Nephron (organoid): Measurements from ENCODE around the gene TSPAN31.

Source experiments
- H3K27ac Mint-ChIP-seq, 3 experiments: 2 replicates each; pipeline ENCODE4 v1.8.0; 2020; ENCODE audit warnings: mixed read lengths in 3 of 3, mild to moderate bottlenecking in 2 of 3, moderate library complexity in 1 of 3
- H3K27me3 Mint-ChIP-seq: 2 replicates; pipeline ENCODE4 v1.8.0; 2021; ENCODE audit warnings: low read depth, mild to moderate bottlenecking, moderate library complexity, mixed read lengths
- H3K36me3 Mint-ChIP-seq: 2 replicates; pipeline ENCODE4 v1.8.0; 2020; ENCODE audit warnings: low read depth, mixed read lengths
- H3K4me1 Mint-ChIP-seq: 2 replicates; pipeline ENCODE4 v1.8.0; 2020; ENCODE audit warnings: mixed read lengths
- H3K4me3 Mint-ChIP-seq, 3 experiments: 2 replicates each; pipeline ENCODE4 v1.8.0; 2020; ENCODE audit warnings: mild to moderate bottlenecking in 3 of 3, mixed read lengths in 3 of 3, moderate library complexity in 2 of 3
- H3K9me3 Mint-ChIP-seq: 2 replicates; pipeline ENCODE4 v1.8.0; 2020; ENCODE audit warnings: mixed read lengths
- TF ChIP-seq, protein P1 (sequence below), 3 experiments: fragments of 200-600 bp; sonication (generic); IDR thresholded peaks; one replicate each; pipeline ENCODE4 v1.5.0; 2021; ENCODE audit warnings: antibody characterized with exemption in 3 of 3; ENCODE audit not compliant: unreplicated experiment in 3 of 3

TSPAN31 gene

DNA sequence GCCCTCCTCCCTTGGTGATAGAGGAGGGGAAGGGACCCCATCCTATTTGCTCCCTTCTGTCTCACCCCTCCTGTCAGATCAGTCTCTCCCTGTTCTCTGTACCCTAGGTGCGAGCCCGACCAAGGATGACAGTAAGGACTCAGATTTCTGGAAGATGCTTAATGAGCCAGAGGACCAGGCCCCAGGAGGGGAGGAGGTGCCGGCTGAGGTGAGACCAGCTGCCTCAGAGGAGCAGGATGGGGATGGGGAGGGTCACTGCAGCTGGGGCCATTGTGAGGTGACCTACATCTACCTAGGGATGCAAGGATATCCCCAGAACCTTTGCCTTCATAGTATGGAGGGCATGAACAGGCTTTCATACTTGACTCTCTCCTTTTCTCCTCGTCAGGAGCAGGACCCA, 28.5 kb upstream of the TSPAN31 start:
- TF ChIP-seq, protein P1, sequence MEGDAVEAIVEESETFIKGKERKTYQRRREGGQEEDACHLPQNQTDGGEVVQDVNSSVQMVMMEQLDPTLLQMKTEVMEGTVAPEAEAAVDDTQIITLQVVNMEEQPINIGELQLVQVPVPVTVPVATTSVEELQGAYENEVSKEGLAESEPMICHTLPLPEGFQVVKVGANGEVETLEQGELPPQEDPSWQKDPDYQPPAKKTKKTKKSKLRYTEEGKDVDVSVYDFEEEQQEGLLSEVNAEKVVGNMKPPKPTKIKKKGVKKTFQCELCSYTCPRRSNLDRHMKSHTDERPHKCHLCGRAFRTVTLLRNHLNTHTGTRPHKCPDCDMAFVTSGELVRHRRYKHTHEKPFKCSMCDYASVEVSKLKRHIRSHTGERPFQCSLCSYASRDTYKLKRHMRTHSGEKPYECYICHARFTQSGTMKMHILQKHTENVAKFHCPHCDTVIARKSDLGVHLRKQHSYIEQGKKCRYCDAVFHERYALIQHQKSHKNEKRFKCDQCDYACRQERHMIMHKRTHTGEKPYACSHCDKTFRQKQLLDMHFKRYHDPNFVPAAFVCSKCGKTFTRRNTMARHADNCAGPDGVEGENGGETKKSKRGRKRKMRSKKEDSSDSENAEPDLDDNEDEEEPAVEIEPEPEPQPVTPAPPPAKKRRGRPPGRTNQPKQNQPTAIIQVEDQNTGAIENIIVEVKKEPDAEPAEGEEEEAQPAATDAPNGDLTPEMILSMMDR (IDR thresholded peaks at IDR 0.05; ENCODE audit: unreplicated experiment in 3 of 3), result no peak
- peaks cover 57% of the 10 kb centered on the region for H3K36me3 Mint-ChIP-seq
- no peak overlapping the region for H3K4me3 Mint-ChIP-seq
- no peak overlapping the region for H3K27ac Mint-ChIP-seq
- H3K27me3 Mint-ChIP-seq, result no peaks in the 10 kb centered on the region
- H3K9me3 Mint-ChIP-seq, result peaks cover 7% of the 10 kb centered on the region
- H3K4me1 Mint-ChIP-seq, result no peaks in the 10 kb centered on the region

DNA sequence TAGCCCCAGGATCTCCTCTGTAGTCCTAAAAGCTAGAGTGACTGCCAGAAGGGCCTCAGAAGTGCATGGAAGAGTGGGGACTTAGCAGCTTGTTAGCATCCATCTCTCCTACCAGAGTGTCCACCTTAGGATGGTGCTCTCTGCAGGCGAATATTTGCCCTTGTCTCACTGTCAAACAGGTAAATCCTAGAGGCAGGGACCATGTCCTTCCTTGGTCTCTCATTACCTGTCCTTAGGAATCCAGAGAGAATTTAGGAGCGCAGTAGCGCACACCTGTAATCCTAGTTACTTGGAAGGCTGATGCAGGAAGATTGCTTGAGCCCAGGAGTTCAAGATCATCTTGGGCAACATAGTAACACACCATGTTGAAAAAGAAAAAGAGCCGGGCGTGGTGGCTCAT, 27.7 kb upstream of the TSPAN31 start:
- no peak overlapping the region for H3K27ac Mint-ChIP-seq
- no peak overlapping the region for H3K4me3 Mint-ChIP-seq
- peaks cover 55% of the 10 kb centered on the region for H3K36me3 Mint-ChIP-seq
- no peaks in the 10 kb centered on the region for H3K27me3 Mint-ChIP-seq
- TF ChIP-seq, protein P1 (IDR thresholded peaks at IDR 0.05; ENCODE audit: unreplicated experiment in 3 of 3), result no peak
- H3K4me1 Mint-ChIP-seq, result no peaks in the 10 kb centered on the region
- H3K9me3 Mint-ChIP-seq, result peaks cover 2% of the 10 kb centered on the region

DNA sequence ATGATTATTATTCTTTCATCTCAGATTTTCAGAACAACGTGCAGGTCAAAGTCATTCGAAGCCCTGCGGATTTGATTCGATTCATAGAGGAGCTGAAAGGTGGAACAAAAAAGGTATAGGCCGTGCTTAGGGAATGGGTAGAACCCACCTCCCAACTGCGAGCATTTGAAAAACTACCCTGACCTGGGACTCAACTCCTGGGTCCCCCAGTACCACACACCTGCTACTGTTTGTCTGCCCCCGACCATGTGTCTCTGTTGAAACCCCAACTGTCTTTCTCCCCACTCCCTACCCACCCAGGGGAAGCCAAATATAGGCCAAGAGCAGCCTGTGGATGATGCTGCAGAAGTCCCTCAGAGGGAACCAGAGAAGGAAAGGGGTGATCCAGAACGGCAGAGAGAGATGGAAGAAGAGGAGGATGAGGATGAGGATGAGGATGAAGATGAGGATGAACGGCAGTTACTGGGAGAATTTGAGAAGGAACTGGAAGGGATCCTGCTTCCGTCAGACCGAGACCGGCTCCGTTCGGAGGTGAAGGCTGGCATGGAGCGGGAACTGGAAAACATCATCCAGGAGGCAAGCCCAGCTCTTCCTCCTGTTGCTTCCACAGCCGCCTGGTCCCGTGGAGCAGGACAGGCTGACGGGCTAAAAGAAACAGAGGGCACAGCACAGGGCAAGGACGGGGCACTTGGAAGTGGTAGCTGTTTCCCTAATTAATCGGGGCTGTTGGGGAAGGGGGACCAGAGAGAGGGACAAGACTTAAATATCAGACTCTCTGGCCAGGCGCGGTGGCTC, 26.8 kb upstream of the TSPAN31 start:
- TF ChIP-seq, protein P1 (IDR thresholded peaks at IDR 0.05; ENCODE audit: unreplicated experiment in 3 of 3), result no peak
- Mint-ChIP-seq H3K36me3 (peaks cover 47% of the 10 kb centered on the region), H3K4me1 (no peaks in the 10 kb centered on the region), H3K27ac (no peak overlapping the region), H3K9me3 (no peaks in the 10 kb centered on the region), H3K27me3 (peaks cover 6% of the 10 kb centered on the region), H3K4me3 (no peak overlapping the region)

DNA sequence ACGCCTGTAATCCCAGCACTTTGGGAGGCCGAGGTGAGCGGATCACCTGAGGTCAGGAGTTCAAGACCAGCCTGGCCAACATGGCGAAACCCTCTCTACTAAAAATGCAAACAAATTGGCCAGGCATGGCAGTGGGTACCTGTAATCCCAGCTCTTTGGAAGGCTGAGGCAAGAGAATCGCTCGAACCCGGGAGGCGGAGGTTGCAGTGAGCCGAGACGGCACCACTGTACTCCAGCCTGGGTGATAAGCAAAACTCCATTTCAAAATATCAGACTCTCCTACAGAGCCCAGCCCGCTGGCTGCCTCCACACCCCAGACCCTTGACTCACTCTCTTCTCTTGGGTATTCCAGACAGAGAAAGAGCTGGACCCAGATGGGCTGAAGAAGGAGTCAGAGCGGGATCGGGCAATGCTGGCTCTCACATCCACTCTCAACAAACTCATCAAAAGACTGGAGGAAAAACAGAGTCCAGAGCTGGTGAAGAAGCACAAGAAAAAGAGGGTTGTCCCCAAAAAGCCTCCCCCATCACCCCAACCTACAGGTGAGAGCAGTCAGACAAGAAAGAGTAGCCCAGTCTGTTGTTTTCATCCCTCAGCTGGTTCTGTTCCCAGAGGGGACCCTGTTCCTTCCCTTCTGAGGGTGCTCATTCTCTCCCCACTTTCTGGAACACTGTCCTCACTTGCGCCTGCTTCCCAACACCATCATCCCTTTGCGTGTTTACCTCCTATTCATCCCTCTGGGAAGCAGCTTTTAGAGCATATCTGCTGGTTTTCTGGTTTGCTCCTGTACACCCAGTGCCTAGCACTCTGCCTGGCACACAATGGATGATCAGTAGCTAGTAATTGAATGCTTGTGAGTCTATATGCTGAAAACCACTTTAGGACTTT, 26.0 kb upstream of the TSPAN31 start:
- no peaks in the 10 kb centered on the region for H3K4me1 Mint-ChIP-seq
- no peak overlapping the region for H3K4me3 Mint-ChIP-seq
- peaks cover 39% of the 10 kb centered on the region for H3K36me3 Mint-ChIP-seq
- H3K9me3 Mint-ChIP-seq, result no peaks in the 10 kb centered on the region
- H3K27me3 Mint-ChIP-seq, result peaks cover 14% of the 10 kb centered on the region
- TF ChIP-seq, protein P1 (IDR thresholded peaks at IDR 0.05; ENCODE audit: unreplicated experiment in 3 of 3), result no peak
- H3K27ac Mint-ChIP-seq, result no peak overlapping the region

DNA sequence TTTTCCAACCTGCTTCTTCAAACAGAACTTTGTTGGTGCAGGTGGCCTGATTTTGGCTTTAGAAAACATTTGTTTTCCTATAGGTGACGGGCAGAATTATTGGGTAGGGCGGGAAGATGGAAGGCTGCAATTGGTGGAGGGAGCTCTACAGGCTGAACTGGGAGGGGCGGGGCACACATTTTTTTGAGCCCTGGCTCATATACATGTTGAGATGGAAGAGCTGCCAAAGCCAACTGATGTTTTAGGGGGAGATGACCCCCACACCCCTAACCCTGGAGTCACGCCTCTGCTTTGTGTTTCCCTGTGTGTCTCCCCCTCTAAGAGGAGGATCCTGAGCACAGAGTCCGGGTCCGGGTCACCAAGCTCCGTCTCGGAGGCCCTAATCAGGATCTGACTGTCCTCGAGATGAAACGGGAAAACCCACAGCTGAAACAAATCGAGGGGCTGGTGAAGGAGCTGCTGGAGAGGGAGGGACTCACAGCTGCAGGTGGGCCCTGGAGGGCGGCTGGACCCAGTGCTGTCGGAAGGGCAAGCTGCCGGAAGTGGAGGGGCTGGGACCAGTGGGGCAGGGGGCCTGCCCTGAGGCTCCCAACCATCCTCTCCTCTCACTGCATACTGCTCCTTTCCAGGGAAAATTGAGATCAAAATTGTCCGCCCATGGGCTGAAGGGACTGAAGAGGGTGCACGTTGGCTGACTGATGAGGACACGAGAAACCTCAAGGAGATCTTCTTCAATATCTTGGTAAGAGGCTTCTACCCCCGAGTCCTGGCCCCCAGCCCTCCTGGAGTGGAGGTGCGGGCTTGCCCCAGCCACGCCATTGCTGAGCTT, 24.8 kb upstream of the TSPAN31 start:
- H3K4me3 Mint-ChIP-seq, result no peak overlapping the region
- peaks cover 25% of the 10 kb centered on the region for H3K27me3 Mint-ChIP-seq
- no peaks in the 10 kb centered on the region for H3K4me1 Mint-ChIP-seq

More for the DNA sequence above, 24.8 kb upstream of the TSPAN31 start:
- TF ChIP-seq, protein P1 (IDR thresholded peaks at IDR 0.05; ENCODE audit: unreplicated experiment in 3 of 3), result no peak
- Mint-ChIP-seq H3K36me3 (peaks cover 39% of the 10 kb centered on the region), H3K27ac (no peak overlapping the region), H3K9me3 (no peaks in the 10 kb centered on the region)
